ENCODE data around the gene ABCA1. TPM values are rescaled to one million over a fixed set of nuclear protein-coding genes. Genes with fewer than 3 reads are reported as not detected.

Gene ABCA1
- total RNA-seq, 4 donors from 2014 or later, result 4.9 to 23.8 (median 21.5) TPM

GRCh38 chr9:104795857-104796256 is 132.1 kb downstream of the ABCA1 start:
- H3K36me3 ChIP-seq, result peaks cover 3 to 98% of the 10 kb centered on the region in 2 donors
- DNase-seq, result no peak
- no peak for ATAC-seq
- no peaks in the 10 kb centered on the region for H3K9me3 ChIP-seq
- H3K27me3 ChIP-seq, result no peaks in the 10 kb centered on the region
- no peaks in the 10 kb centered on the region for H3K4me1 ChIP-seq
- H3K4me3 ChIP-seq, result no peak overlapping the region
- peak overlapping the region; percentile 32 to 55 (median 52) for H3K27ac ChIP-seq
- no peak for TF ChIP-seq POLR2A (IDR thresholded peaks at IDR 0.05)
- TF ChIP-seq CTCF (IDR thresholded peaks at IDR 0.05 in 4 of 5, conservative IDR thresholded peaks at IDR 0.05 in 1 of 5), result no peak
- in situ Hi-C loops (cut with MboI; ENCODE audit: low sequenced_read_pairs in 4 of 4) (loop anchor here in 2 of 4 donors (25.0 kb wide), 1 partner anchor 616 kb away; no protein-coding TSS in a partner anchor), intact Hi-C loops (cut with DNase I; ENCODE audit: low total_unique reads) (no loop called here)

GRCh38 chr9:104795082-104795481 is 132.9 kb downstream of the ABCA1 start:
- Histone ChIP-seq H3K4me1 (no peaks in the 10 kb centered on the region), H3K9me3 (no peaks in the 10 kb centered on the region), H3K27me3 (no peaks in the 10 kb centered on the region), H3K27ac (peak overlapping the region; percentile 32 to 55 (median 52)), H3K4me3 (no peak overlapping the region), H3K36me3 (peaks cover 10 to 98% of the 10 kb centered on the region in 2 donors)
- in situ Hi-C loops (cut with MboI; ENCODE audit: low sequenced_read_pairs in 4 of 4) (loop anchor here in 2 of 4 donors (25.0 kb wide), 1 partner anchor 617 kb away; no protein-coding TSS in a partner anchor), intact Hi-C loops (cut with DNase I; ENCODE audit: low total_unique reads) (no loop called here)
- peak in 1 of 2 donors; percentile 32 for ATAC-seq
- DNase-seq, result no peak
- TF ChIP-seq CTCF (IDR thresholded peaks at IDR 0.05 in 4 of 5, conservative IDR thresholded peaks at IDR 0.05 in 1 of 5) (no peak), POLR2A (IDR thresholded peaks at IDR 0.05) (no peak)

- no peaks in the 10 kb centered on the region for H3K4me1 ChIP-seq
- intact Hi-C loops (cut with DNase I; ENCODE audit: low total_unique reads) (no loop called here), in situ Hi-C loops (cut with MboI; ENCODE audit: low sequenced_read_pairs in 4 of 4) (loop anchor here in 2 of 4 donors (25.0 kb wide), 1 partner anchor 618 kb away; no protein-coding TSS in a partner anchor)
- peak; percentile 65 to 72 for ATAC-seq
- H3K9me3 ChIP-seq, result no peaks in the 10 kb centered on the region
- TF ChIP-seq POLR2A (IDR thresholded peaks at IDR 0.05) (no peak), CTCF (IDR thresholded peaks at IDR 0.05 in 4 of 5, conservative IDR thresholded peaks at IDR 0.05 in 1 of 5) (no peak)
- H3K4me3 ChIP-seq, result no peak overlapping the region
- H3K27ac ChIP-seq, result peak overlapping the region; percentile 32 to 53 (median 51)
- H3K36me3 ChIP-seq, result peaks cover 12 to 100% of the 10 kb centered on the region in 2 donors
- no peaks in the 10 kb centered on the region for H3K27me3 ChIP-seq
- DNase-seq, result peak; percentile 30 to 49
Measured at GRCh38 chr9:104794070-104794469, 133.9 kb downstream of the ABCA1 start.

GRCh38 chr9:104788251-104788650 is 139.7 kb downstream of the ABCA1 start:
- Histone ChIP-seq H3K4me3 (no peak overlapping the region), H3K27me3 (no peaks in the 10 kb centered on the region), H3K27ac (no peak overlapping the region), H3K4me1 (no peaks in the 10 kb centered on the region), H3K36me3 (peaks cover 9 to 100% of the 10 kb centered on the region in 2 donors), H3K9me3 (no peaks in the 10 kb centered on the region)
- intact Hi-C loops (cut with DNase I; ENCODE audit: low total_unique reads) (no loop called here), in situ Hi-C loops (cut with MboI; ENCODE audit: low sequenced_read_pairs in 4 of 4) (loop anchor here in 2 of 4 donors (25.0 kb wide), 1 partner anchor 624 kb away; no protein-coding TSS in a partner anchor)
- TF ChIP-seq CTCF (IDR thresholded peaks at IDR 0.05 in 4 of 5, conservative IDR thresholded peaks at IDR 0.05 in 1 of 5) (no peak), POLR2A (IDR thresholded peaks at IDR 0.05) (no peak)
- ATAC-seq, result no peak
- no peak for DNase-seq
